ENCODE results near the gene C10orf143.
"Not testable (repeated sequence)": the region's sequence is repeated elsewhere in the genome, so short reads cannot be mapped to it uniquely, and the experiment has no call there.

Gene C10orf143

GRCh38 chr10:130111113-130111851, 652 bp upstream of the C10orf143 start:
- DNase-seq, result peak; percentile 80

- DNase-seq, result no peak
Measured at GRCh38 chr10:130109796-130110245, 809 bp downstream of the C10orf143 start.

GRCh38 chr10:130108934-130109604, 1.6 kb downstream of the C10orf143 start:
- no peak for DNase-seq

- DNase-seq, result not testable (repeated sequence)
Measured at GRCh38 chr10:130108146-130108545, 2.5 kb downstream of the C10orf143 start.

- DNase-seq, result no peak
Measured at GRCh38 chr10:130105724-130106123, 4.9 kb downstream of the C10orf143 start.

GRCh38 chr10:130099344-130099743, 11.3 kb downstream of the C10orf143 start:
- no peak for DNase-seq

- DNase-seq, result not testable (repeated sequence)
Measured at GRCh38 chr10:130090565-130090964, 20.1 kb downstream of the C10orf143 start.

- DNase-seq, result no peak
Measured at GRCh38 chr10:130080461-130080814, 30.2 kb downstream of the C10orf143 start.

GRCh38 chr10:130079614-130080460, 30.8 kb downstream of the C10orf143 start:
- DNase-seq, result no peak

- DNase-seq, result no peak
Measured at GRCh38 chr10:130078120-130078519, 32.5 kb downstream of the C10orf143 start.

GRCh38 chr10:130076681-130077080, 33.9 kb downstream of the C10orf143 start:
- DNase-seq, result no peak

GRCh38 chr10:130074639-130075038, 36.0 kb downstream of the C10orf143 start:
- no peak for DNase-seq

- no peak for DNase-seq
Measured at GRCh38 chr10:130073912-130074311, 36.7 kb downstream of the C10orf143 start.

GRCh38 chr10:130072247-130072646, 38.4 kb downstream of the C10orf143 start:
- DNase-seq, result no peak

- no peak for DNase-seq
Measured at GRCh38 chr10:130067893-130068292, 42.7 kb downstream of the C10orf143 start.

GRCh38 chr10:130066743-130067142, 43.9 kb downstream of the C10orf143 start:
- DNase-seq, result no peak

- DNase-seq, result no peak
Measured at GRCh38 chr10:130065251-130065650, 45.4 kb downstream of the C10orf143 start.

GRCh38 chr10:130064783-130065182, 45.8 kb downstream of the C10orf143 start:
- DNase-seq, result no peak

GRCh38 chr10:130062976-130063375, 47.7 kb downstream of the C10orf143 start:
- no peak for DNase-seq

- no peak for DNase-seq
Measured at GRCh38 chr10:130062201-130062600, 48.4 kb downstream of the C10orf143 start.

- no peak for DNase-seq
Measured at GRCh38 chr10:130061760-130062159, 48.9 kb downstream of the C10orf143 start.

GRCh38 chr10:130054021-130054420, 56.6 kb downstream of the C10orf143 start:
- no peak for DNase-seq

GRCh38 chr10:130053561-130053960, 57.1 kb downstream of the C10orf143 start:
- DNase-seq, result no peak

- no peak for DNase-seq
Measured at GRCh38 chr10:130052193-130052592, 58.4 kb downstream of the C10orf143 start.
